Body of pancreas (tissue), 4 donors: ENCODE results near the gene CCNY. TPM values are rescaled to one million over a fixed set of nuclear protein-coding genes. Genes with fewer than 3 reads are reported as not detected.

ENCODE experiments used
- ATAC-seq: fragments of 150-250 bp; one replicate; pipeline ENCODE4 v1.9.1; 2016
- DNase-seq, 4 donors: peaks; one replicate each; pipeline ENCODE4 v3.0.0-alpha.2; 2019
- H3K27ac ChIP-seq, 4 donors: fragments of 200-600 bp; sonication (generic); 1 replicate in 3 of 4; 2 replicates in 1 of 4; pipeline versions ENCODE4 v1.5.1 to v1.6.1; 2016 to 2019; ENCODE audit warnings: mild to moderate bottlenecking in 1 of 4, mixed read lengths in 1 of 4, moderate library complexity in 1 of 4
- H3K27me3 ChIP-seq, 2 donors: fragments of 200-600 bp; sonication (generic); one replicate each; pipeline ENCODE4 v1.6.0; 2016; ENCODE audit warnings: mild to moderate bottlenecking in 1 of 2
- H3K36me3 ChIP-seq, 2 donors: fragments of 200-600 bp; sonication (generic); replicated peaks in 1 of 2; 2 replicates each; pipeline ENCODE4 v1.5.1; 2016; ENCODE audit warnings: low read depth in 2 of 2; ENCODE audit not compliant: insufficient read depth in 1 of 2
- H3K4me1 ChIP-seq: fragments of 200-600 bp; sonication (generic); one replicate; pipeline ENCODE4 v1.6.0; 2016
- H3K4me3 ChIP-seq, 2 donors: fragments of 200-600 bp; sonication (generic); 1 replicate in 1 of 2; 2 replicates in 1 of 2; pipeline ENCODE4 v1.5.1; 2016 to 2019
- H3K9me3 ChIP-seq, 3 donors: fragments of 200-600 bp; sonication (generic); 1 replicate in 2 of 3; 2 replicates in 1 of 3; pipeline ENCODE4 v1.5.1; 2016
- CTCF ChIP-seq, 7 experiments: fragments of 450-650 bp in 4 of 7; fragments of 200-600 bp in 3 of 7; sonication (generic) in 3 of 7; IDR thresholded peaks; one replicate each; pipeline ENCODE4 v1.5.1; 2016 to 2019; ENCODE audit warnings: antibody characterized with exemption in 7 of 7
- POLR2A ChIP-seq, 3 donors: fragments of 450-650 bp; IDR thresholded peaks; one replicate each; pipeline ENCODE4 v1.6.1; 2016; ENCODE audit warnings: antibody characterized with exemption in 3 of 3, mild to moderate bottlenecking in 2 of 3
- WGBS, 2 donors: methylation state at CpG; one replicate each; pipeline ENCODE4 v1.1.5; 2017; 5-methylcytosine and 5-hydroxymethylcytosine counted together
- intact Hi-C: fragments of 100-400 bp; cut with DNase I; formaldehyde crosslinking; loops from one replicate; pipeline ENCODE4 v1.15.1; 2023
- total RNA-seq, 2 donors: library from RNA; depleted of rRNA; stranded (reverse); fragments of >200 nt; gene quantifications; one replicate each; pipeline ENCODE4 v1.1.0, GENCODE V29; 2016

The CCNY gene
- total RNA-seq, 2 donors from 2014 or later: 9.6 to 18.9 TPM

- Histone ChIP-seq H3K27ac (no peak overlapping the region), H3K9me3 (no peaks in the 10 kb centered on the region), H3K4me1 (peaks cover 24% of the 10 kb centered on the region), H3K27me3 (no peaks in the 10 kb centered on the region), H3K4me3 (no peak overlapping the region), H3K36me3 (no peaks in the 10 kb centered on the region)
- 70 to 79% methylated on average over 2 of the region's 2 CpGs for WGBS, 2 donors
- ATAC-seq (no peak), DNase-seq (no peak)
- no peak for TF ChIP-seq POLR2A (IDR thresholded peaks at IDR 0.05)
- no peak for TF ChIP-seq CTCF (IDR thresholded peaks at IDR 0.05)
- intact Hi-C loops: loop anchor here (10.0 kb wide), 1 partner anchor 125 kb away; no protein-coding TSS in a partner anchor
These were observed 3.6 kb downstream of the CCNY start for GRCh38 chr10:35339942-35340341.

- H3K4me1 ChIP-seq: peaks cover 19% of the 10 kb centered on the region
- H3K9me3 ChIP-seq: no peaks in the 10 kb centered on the region
- WGBS, 2 donors: 47 to 63% methylated on average over 6 of the region's 6 CpGs
- no peaks in the 10 kb centered on the region for H3K36me3 ChIP-seq
- ATAC-seq (no peak), DNase-seq (no peak)
- H3K27ac ChIP-seq: no peak overlapping the region
- TF ChIP-seq POLR2A (IDR thresholded peaks at IDR 0.05) (no peak), CTCF (IDR thresholded peaks at IDR 0.05) (no peak)
- no peaks in the 10 kb centered on the region for H3K27me3 ChIP-seq
- H3K4me3 ChIP-seq: no peak overlapping the region
- intact Hi-C loops: loop anchor here (10.0 kb wide), 1 partner anchor 124 kb away; no protein-coding TSS in a partner anchor
These were observed 4.7 kb downstream of the CCNY start for GRCh38 chr10:35340975-35341374.

GRCh38 chr10:35341521-35341920 is 5.2 kb downstream of the CCNY start:
- intact Hi-C loops: loop anchor here (10.0 kb wide), 1 partner anchor 123 kb away; no protein-coding TSS in a partner anchor
- peaks cover 19% of the 10 kb centered on the region for H3K4me1 ChIP-seq
- WGBS, 2 donors: 70 to 74% methylated on average over 4 of the region's 4 CpGs

GRCh38 chr10:35342183-35342753 is 6.0 kb downstream of the CCNY start:
- 91 to 93% methylated on average over 5 of the region's 5 CpGs for WGBS, 2 donors
- Histone ChIP-seq H3K27ac (no peak overlapping the region), H3K4me3 (no peak overlapping the region), H3K9me3 (no peaks in the 10 kb centered on the region), H3K27me3 (no peaks in the 10 kb centered on the region), H3K36me3 (no peaks in the 10 kb centered on the region), H3K4me1 (peaks cover 19% of the 10 kb centered on the region)
- intact Hi-C loops: loop anchor here (10.0 kb wide), 1 partner anchor 123 kb away; no protein-coding TSS in a partner anchor
- no peak for DNase-seq
- ATAC-seq: no peak
- TF ChIP-seq CTCF (IDR thresholded peaks at IDR 0.05) (no peak), POLR2A (IDR thresholded peaks at IDR 0.05) (no peak)

More at GRCh38 chr10:35341521-35341920, 5.2 kb downstream of the CCNY start:
- TF ChIP-seq POLR2A (IDR thresholded peaks at IDR 0.05): no peak
- no peak for TF ChIP-seq CTCF (IDR thresholded peaks at IDR 0.05)
- Histone ChIP-seq H3K27ac (no peak overlapping the region), H3K9me3 (no peaks in the 10 kb centered on the region), H3K27me3 (no peaks in the 10 kb centered on the region), H3K36me3 (no peaks in the 10 kb centered on the region), H3K4me3 (no peak overlapping the region)
- no peak for ATAC-seq
- no peak for DNase-seq

- Histone ChIP-seq H3K9me3 (no peaks in the 10 kb centered on the region), H3K4me3 (no peak overlapping the region), H3K27ac (no peak overlapping the region), H3K36me3 (no peaks in the 10 kb centered on the region), H3K27me3 (no peaks in the 10 kb centered on the region), H3K4me1 (peaks cover 11% of the 10 kb centered on the region)
- TF ChIP-seq CTCF (IDR thresholded peaks at IDR 0.05) (no peak), POLR2A (IDR thresholded peaks at IDR 0.05) (no peak)
- no peak for ATAC-seq
- no peak for DNase-seq
- intact Hi-C loops: loop anchor here (2.0 to 10.0 kb wide), 2 partner anchors 15 to 121 kb away; no protein-coding TSS in a partner anchor
These were observed 7.4 kb downstream of the CCNY start for GRCh38 chr10:35343739-35344138.
